ENCODE data around the gene PRIMPOL.

DNA sequence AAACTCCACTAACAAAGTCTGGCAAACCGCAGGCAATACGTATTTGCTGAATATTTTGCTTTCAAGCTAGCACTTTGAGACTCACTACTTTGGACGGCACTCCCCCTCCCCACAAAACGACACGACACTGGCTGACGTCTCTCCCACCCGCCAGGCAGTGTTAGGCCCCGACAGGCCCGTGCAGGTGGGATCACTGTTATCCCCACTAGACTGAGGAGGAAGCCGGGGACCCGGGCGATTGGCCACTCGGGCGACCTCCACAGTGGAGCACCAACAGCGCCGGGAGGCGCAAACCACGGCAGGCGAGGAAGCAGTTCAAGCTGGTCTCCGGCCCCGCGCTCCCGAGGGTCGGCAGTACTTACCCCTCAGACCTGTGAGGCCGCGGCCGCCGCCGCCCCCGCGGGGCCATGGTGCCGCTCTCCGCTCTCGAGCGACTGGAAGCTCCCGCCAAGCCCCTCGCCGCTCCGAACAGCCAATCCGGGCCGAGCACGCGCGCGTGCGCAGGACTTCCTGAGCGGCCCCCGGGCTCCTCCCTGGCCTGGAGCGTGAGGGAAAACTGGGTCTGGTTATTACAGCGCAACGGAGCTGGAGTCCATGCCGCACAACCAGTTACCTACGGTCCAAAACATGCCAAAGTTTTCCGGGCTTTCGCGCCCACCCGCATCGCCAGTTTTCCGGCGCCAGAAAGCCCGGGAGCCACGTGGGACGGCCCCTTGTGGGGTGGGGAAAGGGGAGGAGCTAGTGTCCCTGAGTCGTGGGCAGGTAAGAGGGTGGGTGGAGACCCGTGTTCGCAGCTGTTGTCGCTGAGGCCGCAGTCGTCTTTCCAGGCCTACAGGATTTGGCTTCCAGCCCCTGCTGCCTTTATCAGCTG lies 84.4 kb downstream of the PRIMPOL start, which contains the start of gene CENPU:
- TF ChIP-seq POLR2AphosphoS5 (IDR thresholded peaks at IDR 0.05), result peak; percentile 69 to 96 (median 74)
- TF ChIP-seq, protein P1, sequence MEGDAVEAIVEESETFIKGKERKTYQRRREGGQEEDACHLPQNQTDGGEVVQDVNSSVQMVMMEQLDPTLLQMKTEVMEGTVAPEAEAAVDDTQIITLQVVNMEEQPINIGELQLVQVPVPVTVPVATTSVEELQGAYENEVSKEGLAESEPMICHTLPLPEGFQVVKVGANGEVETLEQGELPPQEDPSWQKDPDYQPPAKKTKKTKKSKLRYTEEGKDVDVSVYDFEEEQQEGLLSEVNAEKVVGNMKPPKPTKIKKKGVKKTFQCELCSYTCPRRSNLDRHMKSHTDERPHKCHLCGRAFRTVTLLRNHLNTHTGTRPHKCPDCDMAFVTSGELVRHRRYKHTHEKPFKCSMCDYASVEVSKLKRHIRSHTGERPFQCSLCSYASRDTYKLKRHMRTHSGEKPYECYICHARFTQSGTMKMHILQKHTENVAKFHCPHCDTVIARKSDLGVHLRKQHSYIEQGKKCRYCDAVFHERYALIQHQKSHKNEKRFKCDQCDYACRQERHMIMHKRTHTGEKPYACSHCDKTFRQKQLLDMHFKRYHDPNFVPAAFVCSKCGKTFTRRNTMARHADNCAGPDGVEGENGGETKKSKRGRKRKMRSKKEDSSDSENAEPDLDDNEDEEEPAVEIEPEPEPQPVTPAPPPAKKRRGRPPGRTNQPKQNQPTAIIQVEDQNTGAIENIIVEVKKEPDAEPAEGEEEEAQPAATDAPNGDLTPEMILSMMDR (IDR thresholded peaks at IDR 0.05), result no peak

All from stomach (tissue), 4 donors.